Tibial nerve (tissue), 4 donors: ENCODE data around the gene BRMS1. TPM values are rescaled to one million over a fixed set of nuclear protein-coding genes. Genes with fewer than 3 reads are reported as not detected.

Experiments used
- DNase-seq, 2 donors: peaks; one replicate each; pipeline ENCODE4 v3.0.0-alpha.2; 2019; ENCODE audit warnings: low spot score in 2 of 2
- H3K27ac ChIP-seq, 4 donors: fragments of 200-600 bp; sonication (generic) in 3 of 4; one replicate each; pipeline ENCODE4 v1.5.1; 2017 to 2019; ENCODE audit warnings: mild to moderate bottlenecking in 1 of 4
- H3K27me3 ChIP-seq, 2 donors: fragments of 200-600 bp; sonication (generic) in 1 of 2; one replicate each; pipeline versions ENCODE4 v1.5.1 to v1.6.0; 2017 to 2019
- H3K36me3 ChIP-seq, 3 donors: fragments of 200-600 bp; sonication (generic); one replicate each; pipeline ENCODE4 v1.5.1; 2018 to 2019
- H3K4me1 ChIP-seq, 4 donors: fragments of 200-600 bp; sonication (generic) in 3 of 4; one replicate each; pipeline ENCODE4 v1.5.1; 2017 to 2019
- H3K4me3 ChIP-seq, 4 donors: fragments of 200-600 bp; sonication (generic) in 3 of 4; one replicate each; pipeline ENCODE4 v1.5.1; 2017 to 2019; ENCODE audit warnings: mild to moderate bottlenecking in 1 of 4, moderate library complexity in 1 of 4
- H3K9me3 ChIP-seq, 4 donors: fragments of 200-600 bp; sonication (generic) in 3 of 4; one replicate each; pipeline ENCODE4 v1.5.1; 2017 to 2019
- CTCF ChIP-seq, 5 experiments: fragments of 200-600 bp in 3 of 5; fragments of 450-650 bp in 2 of 5; sonication (generic) in 3 of 5; IDR thresholded peaks; one replicate each; pipeline ENCODE4 v1.5.1; 2016 to 2019; ENCODE audit warnings: antibody characterized with exemption in 5 of 5, mild to moderate bottlenecking in 3 of 5, moderate library complexity in 2 of 5
- EP300 ChIP-seq, 2 donors: sonication (generic); formaldehyde crosslinking; IDR thresholded peaks; one replicate each; pipeline ENCODE4 v1.6.1; 2017; ENCODE audit warnings: antibody characterized with exemption in 2 of 2, mild to moderate bottlenecking in 1 of 2
- POLR2A ChIP-seq, 2 donors: fragments of 450-650 bp; IDR thresholded peaks; one replicate each; pipeline ENCODE4 v1.6.1; 2017; ENCODE audit warnings: antibody characterized with exemption in 2 of 2, mild to moderate bottlenecking in 2 of 2, moderate library complexity in 2 of 2
- WGBS, 2 donors: methylation state at CpG; one replicate each; pipeline ENCODE4 v1.1.5; 2018; 5-methylcytosine and 5-hydroxymethylcytosine counted together
- total RNA-seq, 4 donors: library from RNA; depleted of rRNA; stranded (reverse); fragments of >200 nt; gene quantifications; one replicate each; pipeline ENCODE4 v1.1.0, GENCODE V29; 2016

BRMS1 gene
- 10 to 100 TPM; 27.2 to 44.7 (median 34.8) TPM for total RNA-seq

GRCh38 chr11:66344550-66345315 lies at the start of gene BRMS1:
TSS of gene BRMS1 (minus strand) at chr11:66345104. CDS start at chr11:66342234, 2,870 bp downstream.
- WGBS, 2 donors, result 1% methylated on average over 31 to 43 of the region's 59 CpGs
- peaks cover 0 to 37% (median 24%) of the 10 kb centered on the region in 3 donors for H3K36me3 ChIP-seq
- no peaks in the 10 kb centered on the region for H3K27me3 ChIP-seq
- peaks cover 3 to 51% (median 27%) of the 10 kb centered on the region in 4 donors for H3K4me1 ChIP-seq
- peak within 1 kb of the TSS; percentile 72 to 97 (median 86) for H3K4me3 ChIP-seq
- TF ChIP-seq POLR2A (IDR thresholded peaks at IDR 0.05) (peak in 1 of 2 donors; percentile 61), EP300 (IDR thresholded peaks at IDR 0.05) (peak; percentile 95 to 96), CTCF (IDR thresholded peaks at IDR 0.05) (peak in 4 of 5 experiments; percentile 10 to 62 (median 28))
- peak; percentile 97 to 98 for DNase-seq
- H3K9me3 ChIP-seq, result no peaks in the 10 kb centered on the region
- H3K27ac ChIP-seq, result peak within 1 kb of the TSS; percentile 46 to 95 (median 82)

- no peak overlapping the region for H3K4me3 ChIP-seq
- H3K27me3 ChIP-seq, result peaks cover 0 to 20% of the 10 kb centered on the region in 2 donors
- DNase-seq, result no peak
- H3K36me3 ChIP-seq, result no peaks in the 10 kb centered on the region
- H3K4me1 ChIP-seq, result no peaks in the 10 kb centered on the region
- 81 to 89% methylated on average over 3 of the region's 3 CpGs for WGBS, 2 donors
- TF ChIP-seq CTCF (IDR thresholded peaks at IDR 0.05), result no peak
- no peak for TF ChIP-seq POLR2A (IDR thresholded peaks at IDR 0.05)
- H3K27ac ChIP-seq, result no peak overlapping the region
- H3K9me3 ChIP-seq, result no peaks in the 10 kb centered on the region
Measured at GRCh38 chr11:66393954-66394353, 49.0 kb upstream of the BRMS1 start.

- H3K4me1 ChIP-seq, result peaks cover 0 to 3% (median 0%) of the 10 kb centered on the region in 4 donors
- no peak overlapping the region for H3K27ac ChIP-seq
- peaks cover 0 to 14% of the 10 kb centered on the region in 2 donors for H3K27me3 ChIP-seq
- H3K4me3 ChIP-seq, result no peak overlapping the region
- TF ChIP-seq EP300 (IDR thresholded peaks at IDR 0.05), result no peak
- TF ChIP-seq CTCF (IDR thresholded peaks at IDR 0.05), result no peak
- no peak for TF ChIP-seq POLR2A (IDR thresholded peaks at IDR 0.05)
- no peaks in the 10 kb centered on the region for H3K9me3 ChIP-seq
- DNase-seq, result no peak
- 77 to 79% methylated on average over 6 of the region's 6 CpGs for WGBS, 2 donors
- H3K36me3 ChIP-seq, result no peaks in the 10 kb centered on the region
Measured at GRCh38 chr11:66391322-66391721, 46.4 kb upstream of the BRMS1 start.

GRCh38 chr11:66388780-66389386 lies 44.0 kb upstream of the BRMS1 start:
- Histone ChIP-seq H3K9me3 (no peaks in the 10 kb centered on the region), H3K36me3 (no peaks in the 10 kb centered on the region), H3K27me3 (peaks cover 0 to 16% of the 10 kb centered on the region in 2 donors), H3K4me1 (peaks cover 0 to 9% (median 0%) of the 10 kb centered on the region in 4 donors), H3K27ac (no peak overlapping the region), H3K4me3 (no peak overlapping the region)
- WGBS, 2 donors, result 25 to 38% methylated on average over 8 of the region's 8 CpGs
- DNase-seq, result peak; percentile 32 to 67
- TF ChIP-seq CTCF (IDR thresholded peaks at IDR 0.05) (peak; percentile 30 to 65 (median 41)), EP300 (IDR thresholded peaks at IDR 0.05) (no peak), POLR2A (IDR thresholded peaks at IDR 0.05) (no peak)
